K562 (cell line): ENCODE results near the gene LIN28B. TPM values are rescaled to one million over a fixed set of nuclear protein-coding genes. Genes with fewer than 3 reads are reported as not detected.

Experiments used
- ATAC-seq: fragments of 200-7000 bp; cut with Tn5 transposase; 3 replicates; pipeline ENCODE4 v1.9.1; 2020; ENCODE audit warnings: moderate library complexity
- BruUV-seq: library from RNA; stranded (reverse); fragments of 400-500 nt; replicated peaks from 2 replicates; lab custom pipeline; 2021; lab: Mats Ljungman, UMichigan
- CTCF ChIA-PET: fragments of 300-600 bp; formaldehyde crosslinking; extraction: SDS; loops from one replicate; lab custom pipeline; 2021; ENCODE audit warnings: low intra/inter-chr PET ratio; lab: Yijun Ruan, JAX
- POLR2A ChIA-PET: fragments of 300-600, 350-650 bp; sonication (Branson Sonifier 250); formaldehyde crosslinking; extraction: SDS; loops from one replicate; lab custom pipeline; 2021; ENCODE audit warnings: antibody characterized with exemption, inconsistent platforms; lab: Yijun Ruan, JAX
- DNase-seq, 4 experiments: peaks; one replicate each; pipeline versions ENCODE4 v3.0.0 to v3.0.0-alpha.2; 2011 to 2018; ENCODE audit warnings: low spot score in 3 of 4, mixed read lengths in 3 of 4; ENCODE audit errors: extremely low read depth in 1 of 4
- FAIRE-seq: peaks from 2 replicates; lab custom pipeline; 2011; peaks lifted over from hg19 to GRCh38; lab: Jason Lieb, UNC
- H2AFZ ChIP-seq: 2 replicates; pipeline ENCODE4 v1.6.0; 2011; ENCODE audit warnings: low read depth, low read length, control low read depth, inconsistent platforms
- H3K27ac ChIP-seq: fragments of 200-600 bp; 3 replicates; pipeline ENCODE4 v1.8.0; 2011; ENCODE audit warnings: low read depth, mild to moderate bottlenecking, control low read depth, inconsistent platforms, low read length, moderate library complexity, mixed read lengths; ENCODE audit errors: extremely low read depth
- H3K27me3 ChIP-seq, 2 experiments: fragments of 300-600 bp in 1 of 2; 2 replicates in 1 of 2; 3 replicates in 1 of 2; pipeline versions ENCODE4 v1.6.0 to v1.8.0; 2011; ENCODE audit warnings: inconsistent platforms in 2 of 2, low read length in 2 of 2, mild to moderate bottlenecking in 1 of 2, mixed read lengths in 1 of 2, moderate library complexity in 1 of 2; ENCODE audit not compliant: control insufficient read depth in 2 of 2, insufficient read depth in 2 of 2
- H3K36me3 ChIP-seq: fragments of 300-600 bp; 3 replicates; pipeline ENCODE4 v1.8.0; 2011; ENCODE audit warnings: mild to moderate bottlenecking, low read length, inconsistent platforms; ENCODE audit not compliant: control insufficient read depth, insufficient read depth
- H3K4me1 ChIP-seq, 2 experiments: fragments of 200-600 bp in 1 of 2; replicated peaks in 1 of 2; 2 replicates in 1 of 2; 3 replicates in 1 of 2; pipeline versions ENCODE4 v1.5.1 to v1.8.0; 2011; ENCODE audit warnings: inconsistent platforms in 2 of 2, low read length in 2 of 2, mild to moderate bottlenecking in 1 of 2, mixed read lengths in 1 of 2, moderate library complexity in 1 of 2; ENCODE audit not compliant: control insufficient read depth in 2 of 2, insufficient read depth in 2 of 2
- H3K4me2 ChIP-seq: 2 replicates; pipeline ENCODE4 v1.6.1; 2011; ENCODE audit warnings: low read length, control low read depth, inconsistent platforms, mixed read lengths; ENCODE audit not compliant: insufficient read depth
- H3K4me3 ChIP-seq: fragments of 200-600 bp; sonication (generic), shearing (Covaris generic); 2 replicates; pipeline ENCODE4 v1.5.1; 2016; ENCODE audit warnings: control low read depth, inconsistent platforms
- H3K79me2 ChIP-seq: fragments of 200-600 bp; 3 replicates; pipeline ENCODE4 v1.8.0; 2011; ENCODE audit warnings: low read length, inconsistent platforms; ENCODE audit not compliant: control insufficient read depth, insufficient read depth
- H3K9ac ChIP-seq, 2 experiments: 2 replicates each; pipeline versions ENCODE4 v1.6.0 to v1.6.1; 2011; ENCODE audit warnings: low read depth in 2 of 2, low read length in 2 of 2, control low read depth in 1 of 2, inconsistent platforms in 1 of 2, mild to moderate bottlenecking in 1 of 2, mixed read lengths in 1 of 2; ENCODE audit not compliant: insufficient read depth in 1 of 2
- H3K9me1 ChIP-seq: one replicate; pipeline ENCODE4 v1.6.0; 2011; ENCODE audit warnings: inconsistent platforms, mild to moderate bottlenecking, low read length, moderate library complexity; ENCODE audit not compliant: control insufficient read depth, insufficient read depth
- H3K9me3 ChIP-seq: replicated peaks from 2 replicates; pipeline ENCODE4 v1.5.1; 2011; ENCODE audit warnings: low read depth, low read length, inconsistent platforms; ENCODE audit not compliant: control insufficient read depth, insufficient read depth
- H4K20me1 ChIP-seq: replicated peaks from 2 replicates; pipeline ENCODE4 v1.6.1; 2011; ENCODE audit warnings: low read length, inconsistent platforms, mixed read lengths; ENCODE audit not compliant: control insufficient read depth, insufficient read depth
- HMG20B ChIP-seq: fragments of 250-450 bp; sonication (Bioruptor Pico); IDR thresholded peaks from 2 replicates; pipeline ENCODE4 v1.5.0; 2021; ENCODE audit warnings: mild to moderate bottlenecking
- PBX2 ChIP-seq, 2 experiments: IDR thresholded peaks in 1 of 2; conservative IDR thresholded peaks in 1 of 2; 2 replicates each; pipeline ENCODE4 v1.6.1; 2016; ENCODE audit warnings: low read depth in 2 of 2, mild to moderate bottlenecking in 1 of 2, missing compliant biosample characterization in 1 of 2, missing genetic modification characterization in 1 of 2, moderate library complexity in 1 of 2
- in situ Hi-C: fragments of 300-500 bp; cut with MboI; formaldehyde crosslinking; loops from 4 replicates; pipeline ENCODE4 v1.15.0; 2018; ENCODE audit warnings: inconsistent platforms, mixed read lengths
- intact Hi-C: fragments of 100-400 bp; cut with micrococcal nuclease; formaldehyde crosslinking; loops from 2 replicates; pipeline ENCODE4 v1.14.2; 2022
- polyA plus RNA-seq, 8 experiments: library from polyadenylated mRNA; depleted of rRNA in 4 of 8; stranded (reverse) in 5 of 8; unstranded in 3 of 8; fragments of >200 nt; fragmentation: Nextera tagmentation in 2 of 8; fragmentation: Illumina TruSeq in 1 of 8; extraction: Ambion mirVana in 2 of 8; extraction: Trizol in 1 of 8; gene quantifications; 2 replicates each; pipeline versions ENCODE4 v1.2.1 to v1.2.3, GENCODE V29; 2011 to 2014; ENCODE audit warnings: inconsistent platforms in 1 of 8, missing spikeins in 1 of 8
- total RNA-seq, 7 experiments: library from RNA; depleted of rRNA in 6 of 7; stranded (reverse); fragments of >200 nt in 6 of 7; fragmentation: Illumina TruSeq in 2 of 7; extraction: Trizol in 2 of 7; gene quantifications; 2 replicates each; pipeline versions ENCODE4 v1.2.1 to v1.2.3, GENCODE V29; 2011 to 2021; ENCODE audit warnings: low replicate concordance in 1 of 7

LIN28B gene
- total and polyA plus RNA-seq, 9 of the 15 experiments (the other 6 are each of a cell fraction or from before 2014, with no cell fraction given): 20.9 to 77.3 (median 42.1) TPM

- H3K27ac ChIP-seq: no peak overlapping the region
- ChIA-PET CTCF (no interaction called here), POLR2A (no interaction called here)
These were observed 85.7 kb downstream of the LIN28B start for GRCh38 chr6:105042648-105043047.

More at GRCh38 chr6:105042648-105043047, 85.7 kb downstream of the LIN28B start:
- H3K9ac ChIP-seq: no peak overlapping the region
- no peaks in the 10 kb centered on the region for H3K9me1 ChIP-seq
- H3K27me3 ChIP-seq: no peaks in the 10 kb centered on the region
- DNase-seq (no peak), FAIRE-seq (no peak), ATAC-seq (no peak; the same call in 2 of the 3 replicates)
- no peaks in the 10 kb centered on the region for H3K4me1 ChIP-seq
- intact Hi-C loops (no loop called here), in situ Hi-C loops (no loop called here)
- no peak for TF ChIP-seq HMG20B (CRISPR knock-in tag)
- no peak for TF ChIP-seq PBX2 (CRISPR knock-in tag; IDR thresholded peaks at IDR 0.05; ENCODE audit: low read depth)
- peak; percentile 31 for TF ChIP-seq PBX2 (tag; conservative IDR thresholded peaks at IDR 0.05; ENCODE audit: low read depth)
- BruUV-seq: no TSS peak
- no peaks in the 10 kb centered on the region for H3K9me3 ChIP-seq
- H3K36me3 ChIP-seq: peaks cover 3% of the 10 kb centered on the region; the same call in 2 of the 3 replicates
- no peak overlapping the region for H2AFZ ChIP-seq
- no peaks in the 10 kb centered on the region for H4K20me1 ChIP-seq
- H3K4me3 ChIP-seq: no peak overlapping the region
- H3K4me2 ChIP-seq: no peak overlapping the region
- peaks cover 8% of the 10 kb centered on the region; the same call in 2 of the 3 replicates for H3K79me2 ChIP-seq
